OCI-M2 (cell line): Measurements from ENCODE around the gene SPPL2B.

Source experiments
- DNase-seq: peaks from one replicate; lab custom pipeline; 2025; ENCODE audit not compliant: unreplicated experiment; lab: John Stamatoyannopoulos, UW

SPPL2B gene

GRCh38 chr19:2353887-2354592 is 25.6 kb downstream of the SPPL2B start:
- no peak for DNase-seq

- no peak for DNase-seq
Measured at GRCh38 chr19:2354670-2355069, 26.2 kb downstream of the SPPL2B start.

GRCh38 chr19:2355168-2356035 is 26.9 kb downstream of the SPPL2B start:
- no peak for DNase-seq

DNA sequence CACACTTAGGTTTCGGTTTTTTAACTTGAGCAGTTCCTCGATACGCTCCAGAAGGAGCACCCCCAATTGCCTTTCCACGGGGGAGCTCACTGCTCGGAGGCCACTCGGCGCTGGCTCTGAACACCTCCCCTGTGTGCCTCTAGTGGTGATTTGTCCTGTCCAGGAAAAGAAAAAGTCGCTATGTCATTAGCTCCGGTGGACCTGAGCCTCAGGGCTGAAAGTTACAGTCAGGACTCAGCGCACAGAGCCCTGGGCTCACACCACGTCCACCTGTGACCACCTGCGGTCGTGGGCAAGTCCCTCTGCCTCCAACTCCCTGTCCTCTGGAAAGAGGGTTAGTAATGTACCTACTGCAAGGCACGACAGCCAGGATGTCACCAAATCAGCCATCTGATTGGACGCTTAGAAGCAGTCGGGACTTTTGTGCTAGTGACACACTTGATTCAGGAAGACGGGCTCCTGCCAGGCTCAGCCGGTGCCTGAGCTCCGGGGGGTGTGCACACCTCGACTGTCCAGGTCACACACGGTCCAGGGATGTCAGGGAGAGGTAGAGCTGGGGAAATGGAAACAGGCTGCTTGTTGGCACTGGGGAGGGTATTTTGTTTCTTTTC is 27.7 kb downstream of the SPPL2B start:
- no peak for DNase-seq

DNA sequence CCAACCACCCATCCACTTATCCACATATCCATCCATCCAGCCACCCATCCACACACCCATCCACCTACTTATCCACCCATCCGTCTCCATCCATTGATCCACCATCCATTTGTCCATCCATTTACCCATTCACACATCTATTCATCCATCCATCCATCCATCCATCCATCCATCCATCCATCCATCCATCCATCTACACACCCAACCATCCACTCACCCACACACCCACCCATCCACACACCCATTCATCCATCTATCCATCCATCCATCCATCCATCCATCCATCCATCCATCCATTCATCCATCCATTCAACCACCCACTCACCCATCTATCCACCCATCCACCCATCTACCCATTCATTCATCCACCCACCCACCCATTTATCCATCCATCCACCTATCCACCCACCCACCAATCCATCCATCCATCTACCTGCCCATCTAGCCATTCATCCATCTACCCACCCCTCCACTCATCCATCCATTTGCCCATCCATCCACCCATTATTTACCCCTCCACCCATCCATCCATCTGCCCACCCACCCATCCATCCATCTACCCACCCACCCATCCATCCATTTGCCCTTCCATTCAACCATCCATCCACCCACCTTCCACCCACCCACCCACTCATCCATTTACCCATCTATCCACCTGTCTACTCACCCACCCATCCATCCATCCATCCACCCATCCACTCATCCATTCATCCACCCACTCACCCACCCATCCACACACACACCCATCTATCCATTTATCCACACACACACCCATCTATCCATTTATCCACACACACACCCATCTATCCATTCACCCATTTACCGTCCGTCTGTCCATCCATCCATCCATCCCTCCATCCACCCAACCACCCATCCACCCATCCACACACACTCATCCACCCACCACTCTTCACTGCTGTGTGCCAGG is 29.1 kb downstream of the SPPL2B start:
- DNase-seq: no peak

DNA sequence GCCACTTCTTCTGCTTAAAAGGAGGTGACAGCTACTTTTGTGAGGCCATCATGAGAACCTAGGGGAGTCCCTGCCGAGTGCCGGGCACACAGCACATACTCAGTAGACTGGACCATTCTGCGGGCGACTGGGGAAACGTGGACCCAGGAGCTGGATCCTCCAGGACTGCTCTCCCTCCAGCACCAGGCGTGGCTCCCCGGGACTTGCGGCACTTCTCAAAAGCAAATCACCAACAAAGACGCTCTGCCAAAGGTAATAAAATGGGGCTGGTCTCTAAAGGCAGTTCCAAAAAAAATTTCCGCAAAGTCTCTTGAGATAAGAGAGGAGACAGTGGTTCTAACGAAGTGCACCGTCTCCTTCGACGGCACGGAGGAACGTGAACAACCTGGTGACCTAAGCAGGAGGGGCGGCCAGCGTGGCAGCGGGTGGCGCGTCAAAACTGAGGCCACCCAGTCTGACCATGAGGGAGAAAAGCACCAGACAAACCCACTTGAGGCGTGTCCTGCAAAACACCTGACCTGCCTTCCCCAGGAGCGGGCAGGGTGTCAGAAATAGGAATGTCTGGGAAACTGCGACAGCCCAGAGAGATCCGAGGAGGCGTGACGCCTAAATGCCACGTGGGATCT is 30.2 kb downstream of the SPPL2B start:
- DNase-seq: no peak

GRCh38 chr19:2359992-2360685 is 31.7 kb downstream of the SPPL2B start, which contains the start of gene TMPRSS9:
Gene TMPRSS9 (plus strand): TSS chr19:2360265. CDS start chr19:2389786, 29,521 bp downstream.
- DNase-seq: no peak

DNA sequence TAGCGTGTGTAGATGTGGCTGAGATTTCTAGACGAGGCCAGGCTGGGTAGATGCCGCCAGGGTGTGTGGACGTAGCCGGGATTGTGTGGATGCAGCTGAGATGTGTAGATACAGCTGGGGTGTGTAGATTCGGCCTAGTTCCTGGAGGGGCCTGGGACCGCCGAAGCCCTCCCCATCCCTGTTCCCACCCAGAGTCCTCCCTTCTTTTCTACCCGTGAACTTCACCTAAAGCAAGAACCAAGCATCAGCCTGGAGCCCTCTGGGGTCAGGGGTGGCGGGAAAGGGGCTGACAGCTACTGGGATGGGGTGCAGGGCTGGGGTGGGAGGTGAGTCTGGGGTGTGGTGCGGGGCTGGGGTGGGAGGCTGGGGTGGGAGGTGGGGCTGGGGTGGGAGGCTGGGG is 32.3 kb downstream of the SPPL2B start:
- no peak for DNase-seq

DNA sequence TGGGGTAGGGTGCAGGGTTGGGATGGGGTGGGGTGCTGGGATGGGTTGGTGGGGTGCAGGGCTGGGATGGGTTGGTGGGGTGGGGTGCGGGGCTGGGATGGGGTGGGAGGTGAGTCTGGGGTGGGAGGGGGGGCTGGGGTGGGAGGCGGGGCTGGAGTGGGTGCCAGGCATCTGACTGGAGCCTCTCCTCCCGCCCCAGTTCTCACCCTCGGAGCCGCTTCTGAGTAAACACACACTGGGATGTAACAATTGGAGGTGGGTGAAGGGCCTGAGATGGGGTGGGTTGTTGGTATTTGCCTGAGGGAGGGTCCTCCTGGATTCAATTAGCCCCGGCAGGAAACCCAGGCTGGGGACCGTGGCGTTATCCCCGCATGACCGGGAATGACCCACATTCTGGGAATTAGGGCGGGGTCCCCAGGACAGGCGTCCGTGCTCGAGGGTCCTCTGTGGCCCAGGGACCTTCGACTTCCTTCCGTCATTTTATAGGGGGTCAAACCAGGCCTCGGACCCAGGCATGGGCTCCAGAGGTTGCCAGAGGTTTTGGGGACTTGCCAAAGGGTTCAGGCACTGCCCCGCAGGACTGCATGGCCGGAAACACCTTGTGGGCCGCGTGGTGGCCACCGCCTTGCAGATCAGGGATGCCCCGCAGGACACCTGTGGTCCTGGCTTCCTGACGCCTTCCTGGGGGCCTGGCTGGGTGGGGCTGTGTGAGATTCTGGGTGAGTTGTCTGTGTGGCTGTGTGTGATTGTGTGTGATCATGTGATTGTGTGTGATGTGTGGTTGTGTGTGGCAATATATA is 33.0 kb downstream of the SPPL2B start:
- no peak for DNase-seq

GRCh38 chr19:2362046-2362969 is 33.8 kb downstream of the SPPL2B start:
- DNase-seq: no peak

- no peak for DNase-seq
Measured at GRCh38 chr19:2362970-2363300, 34.5 kb downstream of the SPPL2B start.

GRCh38 chr19:2363419-2363818 is 34.9 kb downstream of the SPPL2B start:
- no peak for DNase-seq

GRCh38 chr19:2365201-2365970 is 36.9 kb downstream of the SPPL2B start:
- no peak for DNase-seq

GRCh38 chr19:2371656-2372055 is 43.2 kb downstream of the SPPL2B start:
- no peak for DNase-seq

GRCh38 chr19:2372076-2372612 is 43.7 kb downstream of the SPPL2B start:
- DNase-seq: no peak

- DNase-seq: no peak
Measured at GRCh38 chr19:2374808-2375207, 46.3 kb downstream of the SPPL2B start.
